PFSK-1 (cell line): Measurements from ENCODE around the gene DIP2B.

Experiments used
- POLR2AphosphoS5 ChIP-seq: IDR thresholded peaks from 2 replicates; pipeline ENCODE4 v1.6.1; 2012; ENCODE audit warnings: low read depth, mild to moderate bottlenecking, control low read depth, low read length, moderate library complexity
- REST ChIP-seq, 2 experiments: IDR thresholded peaks; 2 replicates each; pipeline versions ENCODE4 v1.6.1 to v1.8.0; 2011 to 2012; ENCODE audit warnings: low read depth in 2 of 2, low read length in 2 of 2, control low read depth in 1 of 2, inconsistent platforms in 1 of 2, mild to moderate bottlenecking in 1 of 2, moderate library complexity in 1 of 2; ENCODE audit not compliant: insufficient read depth in 1 of 2
- TAF1 ChIP-seq: IDR thresholded peaks from 2 replicates; pipeline ENCODE4 v1.6.1; 2012; ENCODE audit warnings: low read length, control low read depth, borderline replicate concordance; ENCODE audit not compliant: insufficient read depth

GRCh38 chr12:50483488-50483887 is 21.3 kb upstream of the DIP2B start:
- TF ChIP-seq POLR2AphosphoS5 (peak; percentile 36; the same call in 1 of the 2 replicates), TAF1 (no peak), REST (IDR thresholded peaks at IDR 0.05; ENCODE audit: insufficient read depth in 1 of 2, low read depth in 2 of 2, low read length in 2 of 2) (no peak)
